ENCODE measurements around the gene TNFRSF4. TPM values are rescaled to one million over a fixed set of nuclear protein-coding genes. Genes with fewer than 3 reads are reported as not detected.

Gene TNFRSF4
- total and polyA plus RNA-seq, 9 of the 15 experiments (the other 6 are each of a cell fraction or from before 2014, with no cell fraction given) = 0.07 to 0.44 (median 0.19) TPM; not detected in 5

DNA sequence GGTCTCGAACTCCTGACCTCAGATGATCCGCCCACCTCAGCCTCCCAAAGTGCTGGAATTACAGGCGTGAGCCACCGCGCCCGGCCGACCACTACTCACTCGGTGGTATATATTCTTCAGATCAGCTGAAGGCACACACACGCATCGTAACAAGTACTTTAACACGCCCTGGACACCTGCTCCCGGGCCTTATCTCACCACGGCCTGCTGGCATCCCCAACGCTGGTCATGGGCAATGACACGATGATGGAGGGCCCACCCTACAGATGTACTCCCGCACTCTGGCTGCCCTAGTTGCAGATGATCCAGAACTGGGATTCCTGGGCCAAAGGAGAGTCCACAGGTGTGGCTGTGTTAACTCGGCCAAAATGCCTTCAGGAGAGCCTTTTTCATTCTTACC, 48.1 kb upstream of the TNFRSF4 start:
- ChIA-PET POLR2A (interaction anchor here (0.6 to 1.4 kb wide), 4 partner anchors 9 to 137 kb away, joined by 3 to 7 read pairs (median 4); no protein-coding TSS in a partner anchor), CTCF (ENCODE audit: low intra/inter-chr PET ratio) (interaction anchor here (0.7 kb wide), 1 partner anchor 16 kb away, joined by 3 read pairs; no protein-coding TSS in a partner anchor)
- H3K4me3 ChIP-seq = no peak overlapping the region
- ATAC-seq (no peak), FAIRE-seq (no peak), DNase-seq (ENCODE audit: extremely low read depth in 1 of 4, low spot score in 3 of 4) (no peak)
- H3K79me2 ChIP-seq (ENCODE audit: control insufficient read depth, insufficient read depth, low read length) = peaks cover 24% of the 10 kb centered on the region
- no peaks in the 10 kb centered on the region; a peak in 1 of 5 replicates for H3K27me3 ChIP-seq (ENCODE audit: control insufficient read depth in 2 of 2, insufficient read depth in 2 of 2, low read length in 2 of 2)
- TF ChIP-seq SUPT5H (IDR thresholded peaks at IDR 0.05) (0 out of 2 replicates have a peak, but pooled peaks have one; percentile 16), RFX7 (CRISPR knock-in tag; IDR thresholded peaks at IDR 0.05) (no peak), POLR2G (IDR thresholded peaks at IDR 0.05; ENCODE audit: low read depth, low read length) (0 out of 2 replicates have a peak, but pooled peaks have one; percentile 12)
- intact Hi-C loops (cut with micrococcal nuclease) (no loop called here), in situ Hi-C loops (cut with MboI) (no loop called here)
- WGBS (ENCODE audit: insufficient coverage, low coverage, missing lambda C conversion rate) = 98% methylated on average over 17 of the region's 17 CpGs
- peaks cover 10% of the 10 kb centered on the region for H3K9me1 ChIP-seq (ENCODE audit: control insufficient read depth, insufficient read depth, low read length)
- peaks cover 89% of the 10 kb centered on the region for H3K36me3 ChIP-seq (ENCODE audit: control insufficient read depth, insufficient read depth, low read length)
- H3K9me3 ChIP-seq (replicated peaks; ENCODE audit: control insufficient read depth, insufficient read depth, low read depth, low read length) = no peaks in the 10 kb centered on the region
- H3K9ac ChIP-seq (ENCODE audit: insufficient read depth in 1 of 2, low read depth in 2 of 2, low read length in 2 of 2) = no peak overlapping the region
- peaks cover 8% of the 10 kb centered on the region; the same call in 1 of the 2 replicates for H4K20me1 ChIP-seq (replicated peaks; ENCODE audit: control insufficient read depth, insufficient read depth, low read length)
- H3K27ac ChIP-seq (ENCODE audit: extremely low read depth, low read depth, low read length) = no peak overlapping the region
- H3K4me2 ChIP-seq (ENCODE audit: insufficient read depth, low read length) = no peak overlapping the region
- BruUV-seq (replicated peaks) = no TSS peak
- peaks cover 0 to 24% of the 10 kb centered on the region in 2 experiments; a peak in 2 of 5 replicates for H3K4me1 ChIP-seq (replicated peaks in 1 of 2; ENCODE audit: control insufficient read depth in 2 of 2, insufficient read depth in 2 of 2, low read length in 2 of 2)
- no peak overlapping the region for H2AFZ ChIP-seq (ENCODE audit: low read depth, low read length)

GRCh38 chr1:1260843-1261560, 47.0 kb upstream of the TNFRSF4 start:
- Histone ChIP-seq H3K36me3 (ENCODE audit: control insufficient read depth, insufficient read depth, low read length) (peaks cover 94% of the 10 kb centered on the region), H3K4me3 (no peak overlapping the region), H3K79me2 (ENCODE audit: control insufficient read depth, insufficient read depth, low read length) (peaks cover 22% of the 10 kb centered on the region), H3K9me1 (ENCODE audit: control insufficient read depth, insufficient read depth, low read length) (peaks cover 10% of the 10 kb centered on the region), H3K4me2 (ENCODE audit: insufficient read depth, low read length) (no peak overlapping the region), H3K9ac (ENCODE audit: insufficient read depth in 1 of 2, low read depth in 2 of 2, low read length in 2 of 2) (peak overlapping the region in 1 of 2 experiments; percentile 0; a peak in 2 of 4 replicates), H3K27ac (ENCODE audit: extremely low read depth, low read depth, low read length) (no peak overlapping the region), H3K4me1 (replicated peaks in 1 of 2; ENCODE audit: control insufficient read depth in 2 of 2, insufficient read depth in 2 of 2, low read length in 2 of 2) (peaks cover 0 to 31% of the 10 kb centered on the region in 2 experiments; a peak in 2 of 5 replicates), H3K27me3 (ENCODE audit: control insufficient read depth in 2 of 2, insufficient read depth in 2 of 2, low read length in 2 of 2) (no peaks in the 10 kb centered on the region; a peak in 1 of 5 replicates), H3K9me3 (replicated peaks; ENCODE audit: control insufficient read depth, insufficient read depth, low read depth, low read length) (no peaks in the 10 kb centered on the region), H4K20me1 (replicated peaks; ENCODE audit: control insufficient read depth, insufficient read depth, low read length) (peaks cover 8% of the 10 kb centered on the region; the same call in 1 of the 2 replicates), H2AFZ (ENCODE audit: low read depth, low read length) (no peak overlapping the region)
- no peak for ATAC-seq
- in situ Hi-C loops (cut with MboI) (no loop called here), intact Hi-C loops (cut with micrococcal nuclease) (no loop called here)
- no peak for FAIRE-seq
- CTCF ChIA-PET (ENCODE audit: low intra/inter-chr PET ratio) = interaction anchor here (0.7 kb wide), 1 partner anchor 15 kb away, joined by 3 read pairs; no protein-coding TSS in a partner anchor
- no peak for DNase-seq (ENCODE audit: extremely low read depth in 1 of 4, low spot score in 3 of 4)
- POLR2A ChIA-PET = interaction anchor here (0.7 to 1.4 kb wide), 5 partner anchors 9 to 39 kb away, joined by 3 to 7 read pairs (median 4); partner anchors contain the start of gene UBE2J2
- BruUV-seq (replicated peaks) = no TSS peak
- 91% methylated on average over 16 of the region's 16 CpGs for WGBS (ENCODE audit: insufficient coverage, low coverage, missing lambda C conversion rate)
- TF ChIP-seq CXXC5 (CRISPR knock-in tag; IDR thresholded peaks at IDR 0.05) (no peak), ZNF197 (CRISPR knock-in tag; IDR thresholded peaks at IDR 0.05; ENCODE audit: low read depth) (no peak), FOXK2 (conservative IDR thresholded peaks at IDR 0.05 in 1 of 2, IDR thresholded peaks at IDR 0.05 in 1 of 2; ENCODE audit: low read depth in 2 of 2) (no peak), ZNF174 (CRISPR knock-in tag; IDR thresholded peaks at IDR 0.05) (no peak), ETS1 (conservative IDR thresholded peaks at IDR 0.05; ENCODE audit: control insufficient read depth, low read depth, low read length) (no peak), PHTF2 (CRISPR knock-in tag; IDR thresholded peaks at IDR 0.05) (no peak)
- TF ChIP-seq, protein P1, sequence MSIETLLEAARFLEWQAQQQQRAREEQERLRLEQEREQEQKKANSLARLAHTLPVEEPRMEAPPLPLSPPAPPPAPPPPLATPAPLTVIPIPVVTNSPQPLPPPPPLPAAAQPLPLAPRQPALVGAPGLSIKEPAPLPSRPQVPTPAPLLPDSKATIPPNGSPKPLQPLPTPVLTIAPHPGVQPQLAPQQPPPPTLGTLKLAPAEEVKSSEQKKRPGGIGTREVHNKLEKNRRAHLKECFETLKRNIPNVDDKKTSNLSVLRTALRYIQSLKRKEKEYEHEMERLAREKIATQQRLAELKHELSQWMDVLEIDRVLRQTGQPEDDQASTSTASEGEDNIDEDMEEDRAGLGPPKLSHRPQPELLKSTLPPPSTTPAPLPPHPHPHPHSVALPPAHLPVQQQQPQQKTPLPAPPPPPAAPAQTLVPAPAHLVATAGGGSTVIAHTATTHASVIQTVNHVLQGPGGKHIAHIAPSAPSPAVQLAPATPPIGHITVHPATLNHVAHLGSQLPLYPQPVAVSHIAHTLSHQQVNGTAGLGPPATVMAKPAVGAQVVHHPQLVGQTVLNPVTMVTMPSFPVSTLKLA (conservative IDR thresholded peaks at IDR 0.05) = no peak

All from K562 (cell line).